GM19099 (cell line): ENCODE results near the gene HSD17B3.

Experiments
- POLR2A ChIP-seq: IDR thresholded peaks from 3 replicates; pipeline ENCODE4 v1.6.1; 2011; ENCODE audit warnings: low read depth; ENCODE audit not compliant: insufficient read length; ENCODE audit errors: extremely low read depth

HSD17B3 gene

GRCh38 chr9:96219026-96219899 lies 82.7 kb downstream of the HSD17B3 start:
- no peak for TF ChIP-seq POLR2A

GRCh38 chr9:96217754-96218693 lies 84.0 kb downstream of the HSD17B3 start:
- no peak for TF ChIP-seq POLR2A

GRCh38 chr9:96217294-96217707 lies 84.7 kb downstream of the HSD17B3 start:
- TF ChIP-seq POLR2A, result no peak

DNA sequence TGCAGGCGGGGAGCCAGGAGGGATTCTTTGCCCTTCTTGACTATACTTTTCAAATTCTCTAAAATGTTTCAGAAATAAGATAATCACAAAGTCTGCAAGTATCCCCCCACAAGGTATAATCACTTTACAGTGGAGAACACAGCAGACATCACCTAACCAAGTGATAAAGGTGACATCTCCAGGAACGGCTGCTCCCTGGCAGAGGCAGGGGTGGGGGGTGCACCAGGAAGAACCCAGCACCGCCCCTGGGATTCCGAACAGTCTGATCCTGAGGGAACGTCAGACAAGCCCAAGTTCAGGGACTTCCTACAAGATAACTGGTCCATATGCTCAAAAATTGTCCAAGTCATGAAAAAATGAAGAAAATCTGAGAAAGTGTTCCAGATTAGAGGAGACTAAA lies 85.4 kb downstream of the HSD17B3 start:
- TF ChIP-seq POLR2A, result no peak

GRCh38 chr9:96215841-96216240 lies 86.1 kb downstream of the HSD17B3 start:
- TF ChIP-seq POLR2A, result no peak

- no peak for TF ChIP-seq POLR2A
These were observed 87.3 kb downstream of the HSD17B3 start for GRCh38 chr9:96214635-96215034.

- TF ChIP-seq POLR2A, result no peak
These were observed 92.3 kb downstream of the HSD17B3 start for GRCh38 chr9:96209407-96210271.

- no peak for TF ChIP-seq POLR2A
These were observed 95.7 kb downstream of the HSD17B3 start for GRCh38 chr9:96206156-96206751.

- no peak for TF ChIP-seq POLR2A
These were observed 97.1 kb downstream of the HSD17B3 start for GRCh38 chr9:96204853-96205252.

DNA sequence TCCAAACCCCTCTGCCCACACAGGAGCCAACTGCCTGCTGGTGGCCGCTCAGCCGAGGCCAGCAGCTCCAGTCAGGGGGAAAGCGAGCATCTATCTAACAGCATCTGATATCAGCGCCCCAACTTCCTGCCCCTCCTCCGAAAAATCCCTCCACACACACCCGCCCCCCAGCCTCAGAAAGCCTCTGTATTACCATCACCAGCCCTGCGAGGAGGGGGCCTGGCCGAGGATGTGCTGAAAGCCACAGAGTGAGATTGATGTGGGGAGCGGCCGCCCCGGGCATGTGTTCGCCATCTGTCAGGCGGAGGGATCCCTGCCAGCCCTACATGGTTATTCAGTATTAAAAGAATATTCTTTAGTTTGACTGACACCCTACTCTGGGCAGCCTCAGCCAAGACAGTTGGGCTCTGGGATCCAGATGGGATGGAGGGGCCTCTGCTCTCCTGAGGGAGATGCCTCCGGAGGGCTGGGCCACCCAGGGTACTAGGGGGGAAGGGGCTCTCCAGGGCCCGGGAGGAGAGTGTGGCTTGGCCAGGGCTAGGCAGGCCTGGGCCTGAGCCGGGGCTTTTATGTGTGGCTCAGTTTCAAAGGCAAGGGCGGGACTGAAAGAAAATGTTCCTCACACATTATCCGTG lies 98.0 kb downstream of the HSD17B3 start:
- no peak for TF ChIP-seq POLR2A

DNA sequence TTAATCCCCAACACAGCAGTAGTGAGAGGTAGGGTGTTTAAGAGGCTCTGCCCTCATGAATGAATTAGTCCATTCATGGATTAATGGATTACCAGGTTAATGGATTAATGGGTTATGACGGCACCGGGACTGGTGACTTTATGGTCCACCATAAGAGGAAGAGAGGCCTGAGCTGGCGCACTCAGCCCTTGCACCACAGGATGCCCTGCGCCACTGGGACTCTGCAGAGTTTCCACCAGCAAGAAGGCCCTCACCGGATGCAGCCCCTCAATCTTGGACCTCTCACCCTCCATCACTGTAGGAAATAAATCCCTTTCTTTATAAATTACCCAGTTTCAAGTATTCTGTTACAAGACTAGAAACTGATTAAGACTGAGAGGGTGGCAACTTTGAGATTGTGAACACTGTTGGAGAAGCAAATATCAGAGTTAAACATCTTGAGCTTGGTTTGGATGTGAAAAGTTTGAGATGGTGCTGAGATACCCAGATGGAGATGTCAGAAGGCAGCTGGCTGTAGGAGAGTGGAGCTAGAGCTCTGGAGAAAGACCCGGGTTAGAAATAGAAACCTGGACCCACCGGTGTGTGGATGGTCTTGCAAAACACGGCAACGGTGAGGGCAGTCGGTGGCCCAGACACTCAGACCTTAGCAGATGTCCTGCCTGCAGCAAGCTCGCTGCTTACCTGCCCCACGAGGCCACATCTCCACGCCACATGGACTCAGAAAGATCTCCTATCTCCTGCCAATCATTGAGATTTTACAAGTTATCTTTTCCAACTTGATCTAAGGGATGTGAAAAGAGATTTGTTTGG lies 98.8 kb downstream of the HSD17B3 start:
- TF ChIP-seq POLR2A, result no peak

GRCh38 chr9:96201140-96201539 lies 100.8 kb downstream of the HSD17B3 start:
- no peak for TF ChIP-seq POLR2A

DNA sequence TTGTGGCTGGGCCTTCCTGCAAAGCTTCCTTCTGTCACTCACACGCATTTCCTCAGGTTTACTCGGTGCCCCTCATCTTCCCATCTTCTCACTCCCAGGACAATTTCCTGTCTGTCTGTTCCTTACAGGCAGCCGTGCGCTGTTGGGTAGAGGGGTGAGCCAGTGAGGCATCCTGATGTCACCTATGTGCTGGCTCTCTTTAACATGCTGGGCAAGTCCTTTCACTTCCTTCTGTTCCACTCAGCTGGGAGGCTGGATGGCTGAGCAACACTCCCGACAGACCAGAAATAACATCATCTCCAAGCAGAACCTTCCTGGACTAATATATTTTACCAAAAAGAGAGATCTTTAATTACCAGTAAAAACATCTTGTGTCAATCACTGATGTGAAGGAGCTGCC lies 103.0 kb downstream of the HSD17B3 start:
- no peak for TF ChIP-seq POLR2A
